K562 (cell line): ENCODE data around the gene KIF5A.

Experiments
- EP300 ChIP-seq: IDR thresholded peaks from 2 replicates; pipeline ENCODE4 v1.6.1; 2012; ENCODE audit warnings: low read length, improper control_type of control experiment
- KDM5B ChIP-seq: fragments of 200-600 bp; sonication (generic); IDR thresholded peaks from 2 replicates; pipeline ENCODE4 v1.6.1; 2012; ENCODE audit warnings: low read depth, mild to moderate bottlenecking, moderate library complexity, low read length, control low read depth, inconsistent platforms; ENCODE audit not compliant: insufficient replicate concordance
- NFE2 ChIP-seq: IDR thresholded peaks from 2 replicates; pipeline ENCODE4 v1.6.1; 2014; ENCODE audit warnings: antibody characterized with exemption, low read depth
- SAFB2 ChIP-seq: fragments of 200-400 bp; formaldehyde crosslinking; IDR thresholded peaks from 2 replicates; pipeline ENCODE4 v1.6.1; 2018; ENCODE audit warnings: borderline replicate concordance, low read length, low read depth, moderate library complexity; ENCODE audit not compliant: severe bottlenecking
- TEAD4 ChIP-seq, 2 experiments: sonication (generic) in 1 of 2; formaldehyde crosslinking in 1 of 2; IDR thresholded peaks; 2 replicates each; pipeline versions ENCODE4 v1.6.1 to v1.8.0; 2012 to 2022; ENCODE audit warnings: borderline replicate concordance in 1 of 2, inconsistent platforms in 1 of 2, low read length in 1 of 2, mild to moderate bottlenecking in 1 of 2, missing genetic modification reagents in 1 of 2
- ZBTB17 ChIP-seq: fragments of 450-650 bp; formaldehyde crosslinking; IDR thresholded peaks from 2 replicates; pipeline ENCODE4 v1.4.0; 2020; ENCODE audit warnings: mild to moderate bottlenecking
- ZBTB8A ChIP-seq: fragments of 450-650 bp; IDR thresholded peaks from 2 replicates; pipeline ENCODE4 v1.6.1; 2018; ENCODE audit warnings: mild to moderate bottlenecking, moderate library complexity; ENCODE audit not compliant: partially characterized antibody
- ZSCAN29 ChIP-seq: fragments of 450-650 bp; IDR thresholded peaks from 2 replicates; pipeline ENCODE4 v1.6.1; 2017
- TF ChIP-seq, protein P1 (sequence below), 3 experiments: IDR thresholded peaks in 2 of 3; conservative IDR thresholded peaks in 1 of 3; 2 replicates each; pipeline ENCODE4 v1.5.1; 2011 to 2012; ENCODE audit warnings: low read length in 3 of 3, mild to moderate bottlenecking in 3 of 3, control low read depth in 2 of 3, improper control_type of control experiment in 1 of 3, inconsistent platforms in 1 of 3, low read depth in 1 of 3, mixed read lengths in 1 of 3, moderate library complexity in 1 of 3; ENCODE audit not compliant: insufficient read depth in 2 of 3
- TF ChIP-seq, protein P2 (sequence below), 2 experiments: fragments of 450-650 bp; IDR thresholded peaks; 2 replicates each; pipeline ENCODE4 v1.6.1; 2016

DNA sequence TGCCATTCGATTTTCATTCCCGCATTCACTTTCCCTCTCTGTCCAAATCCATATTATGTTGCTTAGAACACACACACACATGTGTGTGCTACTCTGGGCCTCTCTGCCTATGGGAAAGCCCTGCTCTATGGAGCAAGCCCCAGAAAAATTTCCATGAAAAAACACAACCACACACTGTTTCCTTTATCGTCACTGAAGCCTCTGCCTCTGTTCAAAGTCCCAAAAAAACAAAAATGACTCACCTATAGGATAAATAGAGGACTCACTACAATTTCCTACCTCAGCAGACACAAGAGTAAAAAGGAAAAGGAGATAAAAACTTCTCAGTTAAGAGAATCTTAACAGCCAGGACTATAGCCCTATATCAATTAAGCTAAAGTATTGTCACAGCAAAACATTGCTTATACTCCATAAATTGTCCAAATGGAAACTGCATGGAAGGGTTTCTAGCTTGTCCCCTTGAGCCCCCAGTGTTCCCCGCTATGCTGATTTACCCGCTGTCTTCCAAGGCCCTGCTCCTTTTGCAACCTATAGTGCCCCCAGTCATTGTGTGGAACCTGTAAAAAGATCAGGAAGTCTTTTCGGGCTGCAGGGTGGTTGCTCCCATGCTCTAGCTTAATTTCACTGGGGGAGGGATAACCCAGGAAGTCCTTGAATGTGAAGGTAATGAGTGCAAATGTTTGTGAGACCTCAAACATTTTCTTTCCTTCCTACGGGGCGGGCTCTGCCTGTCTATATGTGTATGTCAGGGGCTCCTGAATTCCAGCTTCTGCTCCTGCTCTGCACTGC, 30.0 kb downstream of the KIF5A start:
- TF ChIP-seq SAFB2 (no peak), NFE2 (no peak), ZSCAN29 (no peak), KDM5B (no peak), ZBTB17 (CRISPR knock-in tag) (no peak), EP300 (no peak), ZBTB8A (no peak), TEAD4 (IDR thresholded peaks at IDR 0.05; ENCODE audit: low read length) (no peak), TEAD4 (CRISPR knock-in tag; IDR thresholded peaks at IDR 0.05; ENCODE audit: borderline replicate concordance) (no peak)
- TF ChIP-seq, protein P1, sequence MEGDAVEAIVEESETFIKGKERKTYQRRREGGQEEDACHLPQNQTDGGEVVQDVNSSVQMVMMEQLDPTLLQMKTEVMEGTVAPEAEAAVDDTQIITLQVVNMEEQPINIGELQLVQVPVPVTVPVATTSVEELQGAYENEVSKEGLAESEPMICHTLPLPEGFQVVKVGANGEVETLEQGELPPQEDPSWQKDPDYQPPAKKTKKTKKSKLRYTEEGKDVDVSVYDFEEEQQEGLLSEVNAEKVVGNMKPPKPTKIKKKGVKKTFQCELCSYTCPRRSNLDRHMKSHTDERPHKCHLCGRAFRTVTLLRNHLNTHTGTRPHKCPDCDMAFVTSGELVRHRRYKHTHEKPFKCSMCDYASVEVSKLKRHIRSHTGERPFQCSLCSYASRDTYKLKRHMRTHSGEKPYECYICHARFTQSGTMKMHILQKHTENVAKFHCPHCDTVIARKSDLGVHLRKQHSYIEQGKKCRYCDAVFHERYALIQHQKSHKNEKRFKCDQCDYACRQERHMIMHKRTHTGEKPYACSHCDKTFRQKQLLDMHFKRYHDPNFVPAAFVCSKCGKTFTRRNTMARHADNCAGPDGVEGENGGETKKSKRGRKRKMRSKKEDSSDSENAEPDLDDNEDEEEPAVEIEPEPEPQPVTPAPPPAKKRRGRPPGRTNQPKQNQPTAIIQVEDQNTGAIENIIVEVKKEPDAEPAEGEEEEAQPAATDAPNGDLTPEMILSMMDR (IDR thresholded peaks at IDR 0.05 in 2 of 3, conservative IDR thresholded peaks at IDR 0.05 in 1 of 3; ENCODE audit: insufficient read depth in 2 of 3, low read depth in 1 of 3, low read length in 3 of 3) = no peak
- TF ChIP-seq, protein P2, sequence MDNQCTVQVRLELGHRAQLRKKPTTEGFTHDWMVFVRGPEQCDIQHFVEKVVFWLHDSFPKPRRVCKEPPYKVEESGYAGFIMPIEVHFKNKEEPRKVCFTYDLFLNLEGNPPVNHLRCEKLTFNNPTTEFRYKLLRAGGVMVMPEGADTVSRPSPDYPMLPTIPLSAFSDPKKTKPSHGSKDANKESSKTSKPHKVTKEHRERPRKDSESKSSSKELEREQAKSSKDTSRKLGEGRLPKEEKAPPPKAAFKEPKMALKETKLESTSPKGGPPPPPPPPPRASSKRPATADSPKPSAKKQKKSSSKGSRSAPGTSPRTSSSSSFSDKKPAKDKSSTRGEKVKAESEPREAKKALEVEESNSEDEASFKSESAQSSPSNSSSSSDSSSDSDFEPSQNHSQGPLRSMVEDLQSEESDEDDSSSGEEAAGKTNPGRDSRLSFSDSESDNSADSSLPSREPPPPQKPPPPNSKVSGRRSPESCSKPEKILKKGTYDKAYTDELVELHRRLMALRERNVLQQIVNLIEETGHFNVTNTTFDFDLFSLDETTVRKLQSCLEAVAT (IDR thresholded peaks at IDR 0.05) = no peak
